ENCODE results near the gene STUM.
"Not testable (repeated sequence)": the region's sequence is repeated elsewhere in the genome, so short reads cannot be mapped to it uniquely, and the experiment has no call there.

STUM gene, protein sequence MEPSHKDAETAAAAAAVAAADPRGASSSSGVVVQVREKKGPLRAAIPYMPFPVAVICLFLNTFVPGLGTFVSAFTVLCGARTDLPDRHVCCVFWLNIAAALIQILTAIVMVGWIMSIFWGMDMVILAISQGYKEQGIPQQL

GRCh38 chr1:226548256-226549093 is at the start of gene STUM:
STUM (plus strand) TSS chr1:226548764; CDS start chr1:226548905, 141 bp downstream.
- TF ChIP-seq, protein P1, sequence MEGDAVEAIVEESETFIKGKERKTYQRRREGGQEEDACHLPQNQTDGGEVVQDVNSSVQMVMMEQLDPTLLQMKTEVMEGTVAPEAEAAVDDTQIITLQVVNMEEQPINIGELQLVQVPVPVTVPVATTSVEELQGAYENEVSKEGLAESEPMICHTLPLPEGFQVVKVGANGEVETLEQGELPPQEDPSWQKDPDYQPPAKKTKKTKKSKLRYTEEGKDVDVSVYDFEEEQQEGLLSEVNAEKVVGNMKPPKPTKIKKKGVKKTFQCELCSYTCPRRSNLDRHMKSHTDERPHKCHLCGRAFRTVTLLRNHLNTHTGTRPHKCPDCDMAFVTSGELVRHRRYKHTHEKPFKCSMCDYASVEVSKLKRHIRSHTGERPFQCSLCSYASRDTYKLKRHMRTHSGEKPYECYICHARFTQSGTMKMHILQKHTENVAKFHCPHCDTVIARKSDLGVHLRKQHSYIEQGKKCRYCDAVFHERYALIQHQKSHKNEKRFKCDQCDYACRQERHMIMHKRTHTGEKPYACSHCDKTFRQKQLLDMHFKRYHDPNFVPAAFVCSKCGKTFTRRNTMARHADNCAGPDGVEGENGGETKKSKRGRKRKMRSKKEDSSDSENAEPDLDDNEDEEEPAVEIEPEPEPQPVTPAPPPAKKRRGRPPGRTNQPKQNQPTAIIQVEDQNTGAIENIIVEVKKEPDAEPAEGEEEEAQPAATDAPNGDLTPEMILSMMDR (IDR thresholded peaks at IDR 0.05; ENCODE audit: control extremely low read depth, extremely low read depth, low read depth, missing control alignments), result no peak
- POLR2A ChIA-PET, result interaction anchor here (0.6 kb wide), 1 partner anchor 787 kb away, joined by 4 read pairs; no protein-coding TSS in a partner anchor
- DNase-seq (ENCODE audit: extremely low spot score), result peak; percentile 52
- CTCF ChIA-PET, result interaction anchor here (0.8 to 3.5 kb wide), 14 partner anchors 9 to 891 kb away, joined by 3 to 13 read pairs (median 4); no protein-coding TSS in a partner anchor

GRCh38 chr1:226499699-226500098 is 48.9 kb upstream of the STUM start:
- CTCF ChIA-PET; POLR2A ChIA-PET; DNase-seq (ENCODE audit: extremely low spot score): not testable (repeated sequence)

DNA sequence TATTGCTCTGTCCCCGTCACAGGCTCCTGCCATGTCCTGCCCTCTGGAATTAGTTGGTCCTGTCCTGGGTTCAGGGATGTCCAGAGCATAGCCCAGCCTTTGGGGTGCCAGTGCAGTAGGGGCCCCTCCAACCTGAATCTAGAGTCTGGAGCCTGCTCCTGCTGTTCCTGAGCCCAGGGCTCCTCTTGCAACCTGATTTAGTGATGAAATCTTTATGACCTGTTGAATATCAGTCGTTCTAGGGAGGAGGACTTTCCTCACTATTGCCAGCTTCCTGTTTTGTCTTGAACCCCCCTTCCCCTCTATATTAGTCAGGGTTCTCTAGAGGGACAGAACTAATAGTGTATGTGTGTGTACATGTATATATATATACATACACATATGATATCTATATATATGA is 42.5 kb upstream of the STUM start:
- TF ChIP-seq, protein P1 (IDR thresholded peaks at IDR 0.05; ENCODE audit: control extremely low read depth, extremely low read depth, low read depth, missing control alignments), result no peak
- ChIA-PET CTCF (interaction anchor here (1.0 to 1.3 kb wide), 2 partner anchors 15 to 42 kb away, joined by 3 read pairs; no protein-coding TSS in a partner anchor), POLR2A (no interaction called here)
- DNase-seq (ENCODE audit: extremely low spot score), result no peak

DNA sequence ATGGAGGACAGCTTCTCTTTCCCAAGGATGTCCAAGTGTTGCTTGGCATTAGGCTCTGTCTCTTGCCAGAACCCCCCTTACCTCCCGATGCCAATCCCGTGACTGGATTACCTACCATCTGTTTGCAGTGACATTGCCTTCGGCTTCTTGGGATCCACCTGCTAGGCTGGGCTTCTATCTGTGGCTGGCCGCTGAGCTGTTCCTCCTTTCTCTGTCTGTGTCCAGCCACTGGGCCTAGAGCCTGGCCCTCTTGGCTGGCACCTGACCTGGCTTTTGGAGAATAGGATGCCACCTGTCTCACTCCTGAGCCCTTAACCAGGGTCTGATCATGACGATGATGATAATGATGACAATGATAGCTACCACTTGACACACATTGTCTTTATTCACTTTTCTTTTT is 41.6 kb upstream of the STUM start:
- POLR2A ChIA-PET, result no interaction called here
- TF ChIP-seq, protein P1 (IDR thresholded peaks at IDR 0.05; ENCODE audit: control extremely low read depth, extremely low read depth, low read depth, missing control alignments), result no peak
- no peak for DNase-seq (ENCODE audit: extremely low spot score)
- CTCF ChIA-PET, result no interaction called here

GRCh38 chr1:226510453-226510852 is 38.1 kb upstream of the STUM start:
- ChIA-PET POLR2A (no interaction called here), CTCF (interaction anchor here (1.0 kb wide), 1 partner anchor 9 kb away, joined by 3 read pairs; no protein-coding TSS in a partner anchor)
- DNase-seq (ENCODE audit: extremely low spot score), result no peak
- TF ChIP-seq, protein P1 (IDR thresholded peaks at IDR 0.05; ENCODE audit: control extremely low read depth, extremely low read depth, low read depth, missing control alignments), result no peak

DNA sequence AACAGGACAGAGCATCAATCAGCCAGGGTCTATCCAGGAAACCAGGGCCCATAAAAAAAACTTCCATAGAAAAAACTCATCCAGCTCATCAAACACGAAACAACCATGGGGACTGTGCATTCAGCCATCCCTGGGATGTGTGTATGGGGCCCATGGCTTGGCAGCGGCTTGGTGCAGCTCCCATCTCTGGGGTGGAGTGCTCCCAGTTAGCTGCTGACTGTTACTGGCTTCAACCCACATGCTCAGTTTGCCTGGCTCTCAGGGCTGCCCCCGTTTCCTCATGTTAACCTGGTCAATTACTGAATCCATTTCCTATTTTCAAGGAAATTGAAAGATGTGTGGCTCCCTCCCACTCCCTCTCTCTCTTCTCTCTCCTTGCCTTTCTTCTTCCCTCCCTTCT is 37.3 kb upstream of the STUM start:
- CTCF ChIA-PET, result interaction anchor here (1.0 kb wide), 1 partner anchor 8 kb away, joined by 3 read pairs; no protein-coding TSS in a partner anchor
- no peak for DNase-seq (ENCODE audit: extremely low spot score)
- POLR2A ChIA-PET, result no interaction called here
- TF ChIP-seq, protein P1 (IDR thresholded peaks at IDR 0.05; ENCODE audit: control extremely low read depth, extremely low read depth, low read depth, missing control alignments), result no peak

All from GM10248 (cell line).